D721Med (cell line): ENCODE measurements around the gene HBQ1.
"Not testable (repeated sequence)": the region's sequence is repeated elsewhere in the genome, so short reads cannot be mapped to it uniquely, and the experiment has no call there.

Source experiments
- DNase-seq: peaks from one replicate; pipeline ENCODE4 v3.0.0; 2011; ENCODE audit warnings: low spot score; ENCODE audit not compliant: insufficient read length
- FAIRE-seq: peaks from 2 replicates; lab custom pipeline; 2011; peaks lifted over from hg19 to GRCh38; lab: Jason Lieb, UNC
- TF ChIP-seq, protein P1 (sequence below): IDR thresholded peaks from 2 replicates; pipeline ENCODE4 v1.5.1; 2012; ENCODE audit warnings: mild to moderate bottlenecking, control low read depth; ENCODE audit not compliant: insufficient read depth; ENCODE audit errors: missing control alignments

The HBQ1 gene

GRCh38 chr16:200388-200787 is 20.1 kb downstream of the HBQ1 start:
- TF ChIP-seq, protein P1, sequence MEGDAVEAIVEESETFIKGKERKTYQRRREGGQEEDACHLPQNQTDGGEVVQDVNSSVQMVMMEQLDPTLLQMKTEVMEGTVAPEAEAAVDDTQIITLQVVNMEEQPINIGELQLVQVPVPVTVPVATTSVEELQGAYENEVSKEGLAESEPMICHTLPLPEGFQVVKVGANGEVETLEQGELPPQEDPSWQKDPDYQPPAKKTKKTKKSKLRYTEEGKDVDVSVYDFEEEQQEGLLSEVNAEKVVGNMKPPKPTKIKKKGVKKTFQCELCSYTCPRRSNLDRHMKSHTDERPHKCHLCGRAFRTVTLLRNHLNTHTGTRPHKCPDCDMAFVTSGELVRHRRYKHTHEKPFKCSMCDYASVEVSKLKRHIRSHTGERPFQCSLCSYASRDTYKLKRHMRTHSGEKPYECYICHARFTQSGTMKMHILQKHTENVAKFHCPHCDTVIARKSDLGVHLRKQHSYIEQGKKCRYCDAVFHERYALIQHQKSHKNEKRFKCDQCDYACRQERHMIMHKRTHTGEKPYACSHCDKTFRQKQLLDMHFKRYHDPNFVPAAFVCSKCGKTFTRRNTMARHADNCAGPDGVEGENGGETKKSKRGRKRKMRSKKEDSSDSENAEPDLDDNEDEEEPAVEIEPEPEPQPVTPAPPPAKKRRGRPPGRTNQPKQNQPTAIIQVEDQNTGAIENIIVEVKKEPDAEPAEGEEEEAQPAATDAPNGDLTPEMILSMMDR = no peak
- FAIRE-seq (no peak), DNase-seq (no peak)

DNA sequence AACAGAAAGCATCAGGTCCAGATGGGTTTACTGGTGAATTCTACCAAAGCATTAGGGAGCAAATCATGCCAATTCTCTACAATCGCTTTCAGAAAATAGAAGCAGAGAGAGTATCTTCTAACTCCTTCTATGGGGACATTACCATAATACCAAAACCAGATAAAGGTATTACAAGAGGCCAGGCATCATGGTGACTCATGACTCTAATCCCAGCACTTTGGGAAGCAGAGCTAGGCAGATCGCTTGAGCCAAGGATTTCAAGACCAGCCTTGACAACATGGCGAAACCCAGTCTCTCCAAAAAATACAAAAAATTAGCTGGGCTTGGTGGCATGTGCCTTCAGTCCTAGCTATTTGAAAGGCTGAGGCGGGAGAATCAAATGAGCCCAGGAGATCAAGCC is 23.0 kb downstream of the HBQ1 start:
- FAIRE-seq (no peak), DNase-seq (no peak)
- TF ChIP-seq, protein P1 = no peak

DNA sequence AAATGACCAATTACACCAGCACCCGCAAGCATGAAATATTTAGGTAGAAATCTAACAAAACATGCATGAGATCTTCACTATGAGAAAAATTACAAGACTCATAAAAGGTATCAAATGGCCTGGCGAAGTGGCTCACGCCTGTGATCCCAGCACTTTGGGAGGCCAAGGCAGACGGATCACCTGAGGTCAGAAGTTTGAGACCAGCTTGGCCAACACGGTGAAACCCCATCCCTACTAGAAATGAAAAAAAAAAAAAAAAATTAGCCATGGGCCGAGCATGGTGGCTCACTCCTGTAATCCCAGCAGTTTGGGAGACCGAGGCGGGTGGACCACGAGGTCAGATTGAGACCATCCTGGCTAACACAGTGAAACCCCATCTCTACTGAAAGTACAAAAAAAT is 23.8 kb downstream of the HBQ1 start:
- DNase-seq, FAIRE-seq: not testable (repeated sequence)

GRCh38 chr16:209359-209758 is 29.1 kb downstream of the HBQ1 start:
- FAIRE-seq, DNase-seq: not testable (repeated sequence)

DNA sequence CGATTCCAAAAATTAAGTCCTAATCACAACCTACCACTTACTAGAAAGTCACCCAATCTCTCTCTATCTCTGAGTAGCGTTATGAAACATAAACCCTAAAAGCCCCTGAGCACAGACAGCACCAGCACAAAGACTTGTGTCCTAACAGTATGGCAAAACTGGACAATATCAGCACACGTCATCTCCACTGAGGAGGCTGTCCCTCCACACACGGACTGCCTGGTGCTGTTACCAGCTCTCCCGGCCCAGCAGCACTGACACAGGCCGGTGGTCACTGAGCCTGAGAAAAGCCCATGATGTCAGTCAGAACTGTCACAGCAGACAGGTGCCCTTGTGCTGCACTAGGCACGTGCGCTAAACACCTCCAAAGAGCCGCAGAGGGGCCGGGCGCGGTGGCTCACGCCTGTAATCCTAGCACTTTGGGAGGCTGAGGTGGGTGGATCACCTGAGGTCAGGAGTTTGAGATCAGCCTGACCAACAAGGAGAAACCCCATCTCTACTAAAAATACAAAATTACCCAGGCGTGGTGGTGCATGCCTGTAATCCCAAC is 31.4 kb downstream of the HBQ1 start:
- DNase-seq, FAIRE-seq: not testable (repeated sequence)

- no peak for FAIRE-seq
- DNase-seq = no peak
- TF ChIP-seq, protein P1 = no peak
Measured at GRCh38 chr16:212999-213398, 32.7 kb downstream of the HBQ1 start.

DNA sequence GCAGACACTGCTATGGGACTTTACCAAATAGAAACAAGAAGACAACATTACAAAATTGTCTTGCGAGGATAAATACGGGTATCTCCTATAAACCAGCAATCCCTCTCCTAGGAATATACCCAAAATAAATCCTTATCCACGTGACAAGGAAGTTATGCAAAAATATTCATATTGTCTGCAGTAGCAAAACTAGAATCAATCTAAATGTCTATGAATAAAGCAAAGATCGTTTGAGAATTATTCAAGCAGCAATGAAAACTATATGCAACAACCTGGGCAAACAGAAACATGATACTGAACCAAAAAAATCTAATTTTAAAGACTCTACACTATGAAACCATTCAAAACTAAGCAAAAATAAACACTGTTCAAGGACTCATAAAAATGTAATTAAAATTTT is 39.8 kb downstream of the HBQ1 start:
- DNase-seq (no peak), FAIRE-seq (no peak)
- TF ChIP-seq, protein P1 = no peak

DNA sequence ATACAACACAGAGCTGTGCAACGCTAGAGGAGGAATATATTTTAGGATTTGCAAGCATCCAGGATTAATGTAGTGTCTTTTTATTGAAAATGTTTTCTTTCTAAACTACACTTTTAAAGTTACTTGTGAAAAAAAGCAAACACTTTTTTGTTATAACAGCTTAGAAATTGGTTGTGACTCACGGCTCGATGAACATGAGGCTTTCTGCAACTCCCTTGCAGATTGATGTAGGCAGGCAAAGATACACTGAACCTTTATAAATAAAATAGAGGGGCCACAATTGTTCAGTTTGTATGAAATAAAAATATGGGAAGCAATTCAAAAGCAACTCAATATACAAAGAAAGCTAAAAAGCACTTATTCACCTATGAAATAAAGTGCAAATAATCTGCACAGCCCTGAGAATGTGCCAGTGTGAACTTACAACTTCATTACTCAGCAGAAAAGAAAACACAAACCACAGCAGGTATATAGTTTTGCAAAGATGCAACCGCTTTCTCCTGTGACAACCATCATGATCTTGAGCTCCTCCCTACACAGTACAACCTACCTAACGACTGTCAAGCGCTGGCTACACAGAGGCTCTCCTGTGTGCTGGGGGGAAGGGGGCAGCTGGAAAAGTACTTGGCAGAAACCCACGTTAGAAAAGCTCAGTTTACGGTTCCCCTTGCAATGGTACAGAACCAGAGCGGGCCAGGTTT is 48.0 kb downstream of the HBQ1 start:
- DNase-seq (no peak), FAIRE-seq (no peak)
- TF ChIP-seq, protein P1 = no peak
